ENCODE measurements around the gene ARHGAP15.

The ARHGAP15 gene

GRCh38 chr2:143229952-143230351 lies 100.7 kb downstream of the ARHGAP15 start:
- TF ChIP-seq, protein P1, sequence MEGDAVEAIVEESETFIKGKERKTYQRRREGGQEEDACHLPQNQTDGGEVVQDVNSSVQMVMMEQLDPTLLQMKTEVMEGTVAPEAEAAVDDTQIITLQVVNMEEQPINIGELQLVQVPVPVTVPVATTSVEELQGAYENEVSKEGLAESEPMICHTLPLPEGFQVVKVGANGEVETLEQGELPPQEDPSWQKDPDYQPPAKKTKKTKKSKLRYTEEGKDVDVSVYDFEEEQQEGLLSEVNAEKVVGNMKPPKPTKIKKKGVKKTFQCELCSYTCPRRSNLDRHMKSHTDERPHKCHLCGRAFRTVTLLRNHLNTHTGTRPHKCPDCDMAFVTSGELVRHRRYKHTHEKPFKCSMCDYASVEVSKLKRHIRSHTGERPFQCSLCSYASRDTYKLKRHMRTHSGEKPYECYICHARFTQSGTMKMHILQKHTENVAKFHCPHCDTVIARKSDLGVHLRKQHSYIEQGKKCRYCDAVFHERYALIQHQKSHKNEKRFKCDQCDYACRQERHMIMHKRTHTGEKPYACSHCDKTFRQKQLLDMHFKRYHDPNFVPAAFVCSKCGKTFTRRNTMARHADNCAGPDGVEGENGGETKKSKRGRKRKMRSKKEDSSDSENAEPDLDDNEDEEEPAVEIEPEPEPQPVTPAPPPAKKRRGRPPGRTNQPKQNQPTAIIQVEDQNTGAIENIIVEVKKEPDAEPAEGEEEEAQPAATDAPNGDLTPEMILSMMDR (IDR thresholded peaks at IDR 0.05; ENCODE audit: borderline replicate concordance, insufficient read depth, low read depth, low read length): no peak

DNA sequence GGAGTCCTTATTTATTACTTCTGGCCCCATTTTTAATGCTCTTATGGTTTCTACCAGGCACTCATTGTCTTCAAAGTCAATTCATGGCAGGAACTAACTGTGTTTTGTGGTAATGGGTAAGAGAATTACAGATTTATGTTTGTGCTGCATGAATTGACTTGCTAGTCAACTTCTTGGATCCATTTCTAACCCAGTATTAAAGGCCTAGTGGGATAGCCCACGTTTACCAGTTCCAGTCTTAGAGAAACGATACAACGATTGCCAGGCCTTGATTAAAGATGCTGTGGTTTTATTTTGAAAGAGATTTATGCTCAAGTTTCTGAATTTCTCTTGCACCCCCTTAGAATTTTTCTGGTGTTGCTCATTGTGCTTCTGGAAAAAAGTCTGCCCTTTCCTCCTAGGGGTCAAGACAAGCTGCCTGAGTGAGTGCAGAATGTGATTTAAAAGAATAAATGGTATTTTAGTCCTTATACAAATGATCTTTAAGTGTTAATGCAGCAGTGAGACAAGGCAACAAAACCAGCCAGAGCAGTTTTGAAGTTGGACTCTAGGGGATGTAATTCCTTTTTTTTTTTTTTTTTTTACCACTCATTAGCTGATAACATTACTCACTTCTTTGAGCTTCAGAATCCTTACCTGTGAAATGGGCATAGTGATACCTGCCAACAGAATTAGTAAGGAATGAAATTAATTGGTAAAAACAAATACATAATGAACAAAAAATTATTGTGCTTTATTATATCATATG lies 101.5 kb downstream of the ARHGAP15 start:
- no peak overlapping the region for H3K4me3 ChIP-seq (ENCODE audit: low read depth, low read length)

More at GRCh38 chr2:143229952-143230351, 100.7 kb downstream of the ARHGAP15 start:
- H3K4me3 ChIP-seq (ENCODE audit: low read depth, low read length): no peak overlapping the region

GRCh38 chr2:143231254-143231645 lies 102.0 kb downstream of the ARHGAP15 start:
- H3K4me3 ChIP-seq (ENCODE audit: low read depth, low read length): no peak overlapping the region
- TF ChIP-seq, protein P1 (IDR thresholded peaks at IDR 0.05; ENCODE audit: borderline replicate concordance, insufficient read depth, low read depth, low read length): no peak

More for the DNA sequence above, 101.5 kb downstream of the ARHGAP15 start:
- TF ChIP-seq, protein P1 (IDR thresholded peaks at IDR 0.05; ENCODE audit: borderline replicate concordance, insufficient read depth, low read depth, low read length): no peak

DNA sequence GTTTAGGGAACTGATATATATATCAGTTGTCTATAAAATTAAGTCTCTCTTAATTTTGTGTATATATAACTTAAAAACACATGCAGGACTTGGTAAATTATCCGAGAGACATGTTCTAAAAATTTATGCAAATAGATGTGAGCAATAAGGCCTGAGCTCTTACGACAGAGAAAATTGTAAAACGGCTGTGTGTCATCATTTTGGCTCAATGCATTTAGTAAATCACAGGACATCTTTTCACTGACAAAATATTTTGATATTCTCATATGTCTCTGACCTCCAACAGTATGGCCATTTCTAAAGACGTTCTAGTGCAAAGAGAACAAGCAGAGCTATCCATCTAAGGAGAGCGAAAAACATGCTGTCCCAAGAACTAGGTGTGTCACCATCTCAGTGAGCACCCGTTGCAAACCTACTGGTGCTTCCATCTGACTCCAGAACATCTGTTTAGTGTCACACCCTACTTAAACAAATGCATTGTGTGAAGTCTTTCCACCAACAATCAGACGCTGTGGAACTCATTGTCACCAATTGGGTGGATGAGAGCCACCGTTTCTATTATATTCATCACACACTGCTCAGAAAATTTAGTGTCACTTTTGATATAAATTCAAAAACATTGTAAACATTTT lies 108.0 kb downstream of the ARHGAP15 start:
- H3K4me3 ChIP-seq (ENCODE audit: low read depth, low read length): no peak overlapping the region
- TF ChIP-seq, protein P1 (IDR thresholded peaks at IDR 0.05; ENCODE audit: borderline replicate concordance, insufficient read depth, low read depth, low read length): no peak

GRCh38 chr2:143241403-143242088 lies 112.3 kb downstream of the ARHGAP15 start:
- TF ChIP-seq, protein P1 (IDR thresholded peaks at IDR 0.05; ENCODE audit: borderline replicate concordance, insufficient read depth, low read depth, low read length): no peak
- no peak overlapping the region for H3K4me3 ChIP-seq (ENCODE audit: low read depth, low read length)

- no peak overlapping the region for H3K4me3 ChIP-seq (ENCODE audit: low read depth, low read length)
- TF ChIP-seq, protein P1 (IDR thresholded peaks at IDR 0.05; ENCODE audit: borderline replicate concordance, insufficient read depth, low read depth, low read length): no peak
These were observed 117.0 kb downstream of the ARHGAP15 start for GRCh38 chr2:143246246-143246645.

Measured in GM12875 (cell line).